Keratinocyte (primary cell): ENCODE results near the gene CDK14.

Experiments used
- EZH2 ChIP-seq: IDR thresholded peaks from one replicate; pipeline ENCODE4 v1.6.1; 2012; ENCODE audit warnings: inconsistent platforms, mild to moderate bottlenecking, low read length, moderate library complexity
- TF ChIP-seq, protein P1 (sequence below), 3 experiments: IDR thresholded peaks in 1 of 3; conservative IDR thresholded peaks in 1 of 3; optimal IDR thresholded peaks in 1 of 3; 2 replicates in 2 of 3; 3 replicates in 1 of 3; pipeline versions ENCODE3 to v1.5.1; 2011; ENCODE audit warnings: low read length in 3 of 3, mild to moderate bottlenecking in 3 of 3, moderate library complexity in 2 of 3, control low read depth in 1 of 3, inconsistent platforms in 1 of 3; ENCODE audit not compliant: insufficient read depth in 2 of 3; ENCODE audit errors: extremely low read depth in 1 of 3

DNA sequence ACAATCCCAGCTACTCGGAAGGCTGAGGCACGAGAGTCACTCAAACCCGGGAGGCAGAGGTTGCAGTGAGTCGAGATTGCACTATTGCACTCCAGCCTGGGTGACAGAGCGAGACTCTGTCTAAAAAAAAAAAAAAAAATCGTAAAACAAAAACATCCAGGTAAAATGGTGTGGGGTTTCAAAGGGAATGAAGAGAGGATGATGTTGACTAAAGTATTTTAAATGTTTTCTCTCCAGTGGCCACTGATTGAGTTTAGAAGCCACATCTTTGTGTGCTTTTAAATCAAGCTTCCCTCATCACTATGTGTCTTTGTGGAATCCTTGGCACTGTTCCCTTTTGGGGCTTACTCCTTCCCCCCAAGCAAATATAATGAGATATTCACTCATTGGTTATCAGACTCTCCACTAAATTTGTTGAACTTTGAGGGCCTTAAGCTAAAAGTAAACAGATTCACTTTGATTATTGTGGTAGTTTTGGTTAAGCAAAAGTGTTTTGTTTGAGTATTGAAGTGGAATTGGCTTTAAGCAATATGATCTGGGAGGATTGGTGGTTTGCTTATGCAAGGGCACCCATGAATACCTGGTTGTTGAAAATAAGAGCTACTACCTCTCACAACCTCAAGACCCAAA lies 162.9 kb downstream of the CDK14 start:
- TF ChIP-seq, protein P1, sequence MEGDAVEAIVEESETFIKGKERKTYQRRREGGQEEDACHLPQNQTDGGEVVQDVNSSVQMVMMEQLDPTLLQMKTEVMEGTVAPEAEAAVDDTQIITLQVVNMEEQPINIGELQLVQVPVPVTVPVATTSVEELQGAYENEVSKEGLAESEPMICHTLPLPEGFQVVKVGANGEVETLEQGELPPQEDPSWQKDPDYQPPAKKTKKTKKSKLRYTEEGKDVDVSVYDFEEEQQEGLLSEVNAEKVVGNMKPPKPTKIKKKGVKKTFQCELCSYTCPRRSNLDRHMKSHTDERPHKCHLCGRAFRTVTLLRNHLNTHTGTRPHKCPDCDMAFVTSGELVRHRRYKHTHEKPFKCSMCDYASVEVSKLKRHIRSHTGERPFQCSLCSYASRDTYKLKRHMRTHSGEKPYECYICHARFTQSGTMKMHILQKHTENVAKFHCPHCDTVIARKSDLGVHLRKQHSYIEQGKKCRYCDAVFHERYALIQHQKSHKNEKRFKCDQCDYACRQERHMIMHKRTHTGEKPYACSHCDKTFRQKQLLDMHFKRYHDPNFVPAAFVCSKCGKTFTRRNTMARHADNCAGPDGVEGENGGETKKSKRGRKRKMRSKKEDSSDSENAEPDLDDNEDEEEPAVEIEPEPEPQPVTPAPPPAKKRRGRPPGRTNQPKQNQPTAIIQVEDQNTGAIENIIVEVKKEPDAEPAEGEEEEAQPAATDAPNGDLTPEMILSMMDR (optimal IDR thresholded peaks at IDR 0.05 in 1 of 3, IDR thresholded peaks at IDR 0.05 in 1 of 3, conservative IDR thresholded peaks at IDR 0.05 in 1 of 3; ENCODE audit: extremely low read depth in 1 of 3, insufficient read depth in 2 of 3, low read length in 3 of 3) = no peak
- no peak for TF ChIP-seq EZH2
